Epithelial cell of proximal tubule (primary cell): ENCODE measurements around the gene RNF180. TPM values are rescaled to one million over a fixed set of nuclear protein-coding genes. Genes with fewer than 3 reads are reported as not detected.
A peak's percentile ranks its signal among the peaks of the same experiment; 100 is the strongest.
"Not testable (repeated sequence)": the region's sequence is repeated elsewhere in the genome, so short reads cannot be mapped to it uniquely, and the experiment has no call there.

Experiments used
- DNase-seq: peaks from one replicate; pipeline ENCODE4 v3.0.0-alpha.2; 2011; ENCODE audit warnings: low read depth
- H3K4me3 ChIP-seq: 2 replicates; pipeline ENCODE4 v1.5.1; 2011; ENCODE audit warnings: low read depth, mild to moderate bottlenecking, low read length
- total RNA-seq: library from RNA; depleted of rRNA; stranded (reverse); fragments of >200 nt; gene quantifications from 2 replicates; pipeline ENCODE4 v1.2.3, GENCODE V29; 2015
- TF ChIP-seq, protein P1 (sequence below): conservative IDR thresholded peaks from 2 replicates; pipeline ENCODE4 v1.5.1; 2012; ENCODE audit warnings: low read depth, mild to moderate bottlenecking, low read length

The RNF180 gene
- total RNA-seq, 1 donor from 2014 or later = 4.6 TPM

DNA sequence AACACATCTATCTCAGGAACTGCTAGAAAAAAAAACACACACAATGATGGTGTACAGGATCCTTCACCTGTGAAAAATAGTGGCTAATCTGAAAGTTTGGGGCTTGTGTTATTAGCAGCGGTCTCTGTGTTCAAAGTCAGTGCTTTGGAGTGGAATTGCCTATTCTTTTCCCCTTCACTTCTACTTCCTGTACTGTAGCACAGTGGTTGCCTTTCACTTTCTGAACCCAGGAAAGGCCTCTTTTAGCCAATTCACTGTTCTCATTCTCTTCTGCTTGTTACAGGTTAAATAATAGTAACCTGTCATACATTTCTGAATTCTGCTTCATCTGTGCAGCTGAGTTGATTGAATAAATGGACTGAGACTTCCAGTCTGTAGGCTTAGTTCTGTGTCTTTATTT, 178.9 kb downstream of the RNF180 start:
- no peak overlapping the region for H3K4me3 ChIP-seq

DNA sequence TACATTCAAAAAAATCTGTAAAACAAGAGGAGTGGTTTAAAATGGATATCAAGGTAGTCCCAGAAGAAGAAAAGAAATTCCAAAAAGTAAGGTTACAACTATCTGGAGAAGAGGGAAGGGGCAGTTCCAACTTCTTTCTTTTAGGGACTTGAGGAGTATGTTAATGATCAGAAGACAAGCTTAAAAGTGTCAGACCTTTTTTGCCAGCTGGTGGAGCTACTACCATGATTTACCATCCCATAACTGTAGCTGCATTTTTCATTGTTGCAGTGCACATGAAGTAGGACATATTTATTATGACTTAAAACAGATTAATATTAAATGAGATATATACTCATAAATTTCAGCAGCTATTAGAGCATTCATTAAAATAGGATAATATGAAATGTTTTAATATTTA, 181.7 kb downstream of the RNF180 start:
- no peak overlapping the region for H3K4me3 ChIP-seq
- DNase-seq = no peak
- TF ChIP-seq, protein P1, sequence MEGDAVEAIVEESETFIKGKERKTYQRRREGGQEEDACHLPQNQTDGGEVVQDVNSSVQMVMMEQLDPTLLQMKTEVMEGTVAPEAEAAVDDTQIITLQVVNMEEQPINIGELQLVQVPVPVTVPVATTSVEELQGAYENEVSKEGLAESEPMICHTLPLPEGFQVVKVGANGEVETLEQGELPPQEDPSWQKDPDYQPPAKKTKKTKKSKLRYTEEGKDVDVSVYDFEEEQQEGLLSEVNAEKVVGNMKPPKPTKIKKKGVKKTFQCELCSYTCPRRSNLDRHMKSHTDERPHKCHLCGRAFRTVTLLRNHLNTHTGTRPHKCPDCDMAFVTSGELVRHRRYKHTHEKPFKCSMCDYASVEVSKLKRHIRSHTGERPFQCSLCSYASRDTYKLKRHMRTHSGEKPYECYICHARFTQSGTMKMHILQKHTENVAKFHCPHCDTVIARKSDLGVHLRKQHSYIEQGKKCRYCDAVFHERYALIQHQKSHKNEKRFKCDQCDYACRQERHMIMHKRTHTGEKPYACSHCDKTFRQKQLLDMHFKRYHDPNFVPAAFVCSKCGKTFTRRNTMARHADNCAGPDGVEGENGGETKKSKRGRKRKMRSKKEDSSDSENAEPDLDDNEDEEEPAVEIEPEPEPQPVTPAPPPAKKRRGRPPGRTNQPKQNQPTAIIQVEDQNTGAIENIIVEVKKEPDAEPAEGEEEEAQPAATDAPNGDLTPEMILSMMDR = no peak

More for the DNA sequence above, 178.9 kb downstream of the RNF180 start:
- no peak for DNase-seq
- TF ChIP-seq, protein P1 = no peak

DNA sequence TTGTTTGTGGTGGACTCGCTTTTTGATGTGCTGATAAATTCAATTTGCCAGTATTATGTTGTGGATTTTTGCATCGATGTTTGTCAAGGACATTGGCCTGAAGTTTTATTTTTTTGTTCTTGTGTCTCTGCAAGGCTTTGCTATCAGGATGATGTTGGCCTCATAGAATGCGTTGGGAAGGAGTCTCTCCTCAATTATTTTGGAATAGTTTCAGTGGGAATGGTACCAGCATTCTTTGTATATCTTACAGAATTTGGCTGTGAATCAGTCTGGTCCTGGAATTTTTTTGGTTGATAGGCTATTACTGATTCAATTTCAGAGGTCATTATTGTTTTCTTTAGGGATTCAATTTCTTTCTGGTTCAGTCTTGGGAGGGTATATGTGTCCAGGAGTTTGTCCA, 198.8 kb downstream of the RNF180 start:
- no peak overlapping the region for H3K4me3 ChIP-seq
- DNase-seq = no peak
- TF ChIP-seq, protein P1 = no peak

DNA sequence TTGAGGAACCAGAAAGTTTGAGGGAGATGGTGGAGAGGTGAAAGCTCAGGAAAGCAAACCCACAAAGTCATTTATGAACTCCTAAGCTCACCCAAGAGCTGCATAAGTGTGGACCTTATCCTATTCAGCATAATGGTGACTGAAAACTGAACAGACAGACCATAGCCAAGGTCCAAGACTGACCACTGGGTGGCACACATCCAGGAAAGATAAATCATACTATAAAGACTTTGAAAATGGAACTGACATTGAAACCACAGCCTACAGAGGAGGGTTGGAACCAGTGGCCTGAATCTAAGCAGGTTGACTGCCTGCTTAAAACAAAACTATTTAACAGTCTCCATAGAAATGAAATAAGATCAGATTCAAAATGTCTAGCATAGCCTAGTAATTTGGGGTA, 219.1 kb downstream of the RNF180 start:
- TF ChIP-seq, protein P1 = peak; percentile 52
- no peak overlapping the region for H3K4me3 ChIP-seq
- DNase-seq = peak; percentile 13

DNA sequence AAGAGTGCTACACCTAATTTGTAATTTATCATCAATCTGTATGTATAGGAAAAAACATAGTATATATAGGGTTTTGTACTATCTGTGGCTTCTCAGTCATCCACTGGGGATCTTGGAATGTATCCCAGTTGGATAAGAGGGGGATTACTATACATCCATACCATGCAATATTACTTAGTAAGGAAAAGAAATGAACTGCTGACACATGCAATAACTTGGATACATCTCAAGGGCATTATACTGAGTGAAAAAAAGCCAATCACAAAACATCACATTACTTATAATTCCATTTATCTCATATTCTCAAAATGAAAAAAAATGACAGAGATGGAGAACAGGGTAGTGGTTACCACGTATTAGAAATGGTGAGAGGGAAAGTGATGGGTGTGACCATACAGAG, 231.9 kb downstream of the RNF180 start:
- H3K4me3 ChIP-seq = no peak overlapping the region
- TF ChIP-seq, protein P1 = no peak
- DNase-seq = no peak

DNA sequence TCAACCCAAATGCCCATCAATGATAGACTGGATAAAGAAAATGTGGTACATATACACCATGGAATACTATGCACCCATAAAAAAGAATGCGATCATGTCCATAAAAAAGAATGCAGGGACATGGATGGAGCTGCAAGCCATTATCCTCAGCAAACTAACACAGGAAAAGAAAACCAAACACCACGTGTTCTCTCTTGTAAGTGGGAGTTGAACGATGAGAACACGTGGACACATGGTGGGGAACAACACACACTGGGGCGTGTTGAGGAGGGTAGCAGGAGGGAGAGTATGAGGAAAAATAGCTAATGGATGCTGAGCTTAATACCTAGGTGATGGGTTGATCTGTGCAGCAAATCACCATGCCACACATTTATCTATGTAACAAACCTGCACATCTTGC, 233.1 kb downstream of the RNF180 start:
- not testable (repeated sequence) for H3K4me3 ChIP-seq, DNase-seq

DNA sequence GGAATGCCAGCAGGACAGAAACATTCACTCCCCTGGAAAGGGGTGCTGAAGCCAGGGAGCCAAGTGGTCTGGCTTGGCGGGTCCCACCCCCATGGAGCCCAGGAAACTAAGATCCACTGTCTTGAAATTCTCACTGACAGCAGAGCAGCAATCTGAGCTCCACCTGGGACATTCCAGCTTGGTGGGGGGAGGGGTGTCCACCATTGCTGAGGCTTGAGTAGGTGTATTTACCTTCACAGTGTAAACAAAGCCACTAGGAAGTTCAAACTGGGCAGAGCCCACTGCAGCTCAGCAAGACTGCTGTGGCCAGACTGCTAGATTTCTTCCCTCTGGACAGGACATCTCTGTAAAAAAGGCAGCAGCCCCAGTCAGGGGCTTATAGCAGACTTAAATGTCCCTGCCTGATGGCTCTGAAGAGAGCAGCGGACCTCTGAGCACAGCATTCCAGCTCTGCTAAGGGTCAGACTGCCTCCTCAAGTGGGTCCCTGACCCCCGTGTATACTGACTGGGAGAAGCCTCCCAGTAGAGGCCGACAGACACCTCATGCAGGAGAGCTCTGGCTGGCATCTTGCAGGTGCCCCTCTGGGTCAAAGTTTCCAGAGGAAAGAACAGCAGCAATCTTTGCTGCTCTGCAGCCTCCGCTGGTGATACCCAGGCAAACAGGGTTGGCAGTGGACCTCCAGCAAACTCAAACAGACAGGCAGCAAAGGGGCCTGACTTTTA, 241.6 kb downstream of the RNF180 start:
- not testable (repeated sequence) for H3K4me3 ChIP-seq, DNase-seq

DNA sequence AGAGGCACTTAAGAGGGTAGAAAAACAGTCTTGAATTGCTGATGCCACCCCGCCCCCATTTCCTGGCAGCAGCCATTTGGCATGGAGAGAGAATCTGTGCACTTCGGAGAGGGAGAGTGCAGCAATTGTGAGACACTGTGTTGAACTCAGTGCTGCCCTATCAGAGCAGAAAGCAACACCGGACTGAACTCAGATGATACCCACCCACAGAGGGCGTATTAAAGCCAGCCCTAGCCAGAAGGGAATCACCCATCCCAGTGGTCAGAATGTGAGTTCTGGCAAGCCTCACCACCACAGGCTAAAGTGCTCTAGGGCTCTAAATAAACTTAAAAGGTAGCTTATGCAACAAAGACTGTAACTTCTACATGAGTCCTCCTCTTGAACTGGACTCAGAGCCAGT, 251.7 kb downstream of the RNF180 start:
- no peak for DNase-seq
- H3K4me3 ChIP-seq = no peak overlapping the region
- TF ChIP-seq, protein P1 = no peak
